Ureter (tissue), 1 donor: ENCODE results near the gene FBXO36. TPM values are rescaled to one million over a fixed set of nuclear protein-coding genes. Genes with fewer than 3 reads are reported as not detected.
"Not testable (repeated sequence)": the region's sequence is repeated elsewhere in the genome, so short reads cannot be mapped to it uniquely, and the experiment has no call there.

ENCODE experiments used
- DNase-seq: peaks from one replicate; pipeline ENCODE4 v3.0.0-alpha.2; 2020; ENCODE audit warnings: low spot score
- total RNA-seq: library from RNA; stranded (reverse); gene quantifications from one replicate; pipeline ENCODE4 v1.2.4, GENCODE V29; 2023
- donor health status: DM: yes; HTN: yes; CAD: no.

FBXO36 gene, protein sequence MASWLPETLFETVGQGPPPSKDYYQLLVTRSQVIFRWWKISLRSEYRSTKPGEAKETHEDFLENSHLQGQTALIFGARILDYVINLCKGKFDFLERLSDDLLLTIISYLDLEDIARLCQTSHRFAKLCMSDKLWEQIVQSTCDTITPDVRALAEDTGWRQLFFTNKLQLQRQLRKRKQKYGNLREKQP
- 3.4 TPM for total RNA-seq

DNA sequence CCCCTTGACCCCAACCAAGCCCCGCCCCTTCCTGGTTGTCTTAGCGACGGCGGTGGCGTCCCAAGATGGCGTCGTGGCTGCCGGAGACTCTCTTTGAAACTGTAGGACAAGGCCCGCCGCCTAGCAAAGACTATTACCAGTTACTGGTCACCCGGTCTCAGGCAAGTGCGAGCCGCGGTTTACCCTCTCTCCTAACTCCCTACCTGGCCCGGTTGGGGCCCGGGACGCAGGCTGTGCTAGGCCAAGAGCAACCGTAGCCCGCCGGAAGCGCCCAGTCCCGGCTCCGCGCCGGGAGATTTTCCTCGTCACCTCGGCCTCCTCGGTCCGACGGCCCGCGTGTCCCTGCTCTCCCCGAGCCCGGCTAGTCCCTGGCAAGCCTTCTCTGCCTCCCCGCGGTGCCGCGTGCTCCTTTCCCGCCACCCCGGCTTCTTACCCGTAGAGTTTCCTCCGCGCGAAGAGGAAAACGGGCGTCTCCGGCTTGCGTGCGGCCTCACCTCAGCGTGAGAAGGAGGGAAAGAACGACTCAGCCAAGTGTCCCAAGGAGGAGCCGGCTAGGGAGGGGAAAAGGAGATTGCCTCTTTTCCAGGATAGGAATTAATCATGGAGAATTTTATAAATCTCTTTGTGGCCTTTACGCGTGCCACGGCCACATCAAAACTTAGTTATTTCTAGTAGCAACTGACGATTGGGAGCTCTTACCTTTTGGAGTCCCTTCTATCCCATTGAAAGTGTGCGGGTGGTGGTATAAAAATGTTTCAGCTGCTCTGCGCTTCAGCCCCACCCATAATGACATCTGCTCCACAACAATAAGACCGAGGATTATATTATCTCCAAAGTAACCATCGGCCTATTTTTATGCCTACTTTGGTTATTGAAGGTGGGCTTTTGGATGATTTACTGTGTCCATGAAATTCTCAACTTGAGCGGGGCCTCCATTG is at the start of gene FBXO36:
FBXO36 (plus strand) TSS at position 55 of the 938 bp plus-strand sequence; CDS start at position 66, 11 bp downstream.
- DNase-seq = peak; percentile 52

DNA sequence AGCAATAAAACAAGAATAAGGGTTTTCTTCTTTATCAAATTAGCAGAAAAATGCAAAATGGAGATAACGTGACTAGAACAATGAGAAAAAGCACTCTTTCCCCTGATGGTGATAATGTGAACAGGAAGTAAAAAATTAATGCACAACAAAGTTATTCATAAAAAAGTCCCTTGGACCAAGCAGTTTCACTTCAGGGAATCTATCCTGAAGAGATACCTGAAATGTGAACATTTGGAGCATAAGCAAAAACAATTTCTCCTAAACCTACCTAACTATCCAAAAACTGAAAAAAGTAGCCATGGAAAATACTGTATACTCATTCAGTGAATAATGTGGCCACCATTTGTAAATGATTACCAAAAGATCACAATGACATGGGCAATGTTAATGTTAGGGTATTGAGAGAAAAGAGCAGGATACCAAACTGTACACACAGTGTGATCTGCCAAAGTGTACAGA is 49.2 kb upstream of the FBXO36 start:
- DNase-seq = no peak

- no peak for DNase-seq
Observed at GRCh38 chr2:229874647-229875046, 47.7 kb upstream of the FBXO36 start.

GRCh38 chr2:229875549-229875948 is 46.8 kb upstream of the FBXO36 start:
- no peak for DNase-seq

DNA sequence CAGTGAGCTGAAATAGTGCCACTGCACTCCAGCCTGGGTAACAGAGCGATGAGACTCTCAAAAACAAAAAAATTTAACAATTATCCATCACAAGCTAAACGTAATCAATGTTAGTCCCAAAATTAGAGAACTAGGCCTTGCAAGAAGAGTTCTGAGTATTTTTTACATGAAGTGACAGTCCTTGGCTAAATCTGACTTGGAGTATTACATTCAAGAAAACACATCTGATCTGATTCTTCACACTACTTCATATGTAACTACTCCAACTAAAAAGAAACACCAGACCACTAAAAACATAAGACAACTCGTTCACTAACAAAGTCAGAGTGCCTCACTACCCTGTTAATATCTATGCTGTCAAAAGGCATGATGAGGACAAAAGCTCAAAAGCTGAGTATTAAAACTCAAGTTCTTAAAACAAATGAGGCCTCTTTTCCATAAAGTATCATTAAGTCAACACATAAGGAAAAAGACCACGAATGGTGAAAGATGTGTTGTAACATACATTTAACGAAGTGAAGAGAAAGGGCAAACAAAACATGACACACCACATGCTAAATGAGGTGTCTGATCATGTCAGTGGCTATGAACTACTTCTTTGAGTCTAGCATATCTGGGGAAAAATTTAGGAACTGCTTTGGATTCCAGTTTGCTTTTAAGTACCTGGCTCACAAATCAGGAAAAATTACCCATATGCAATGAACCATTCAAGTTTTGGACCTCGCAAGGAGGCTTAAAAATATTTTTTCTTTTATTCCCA is 42.9 kb upstream of the FBXO36 start:
- DNase-seq = no peak

DNA sequence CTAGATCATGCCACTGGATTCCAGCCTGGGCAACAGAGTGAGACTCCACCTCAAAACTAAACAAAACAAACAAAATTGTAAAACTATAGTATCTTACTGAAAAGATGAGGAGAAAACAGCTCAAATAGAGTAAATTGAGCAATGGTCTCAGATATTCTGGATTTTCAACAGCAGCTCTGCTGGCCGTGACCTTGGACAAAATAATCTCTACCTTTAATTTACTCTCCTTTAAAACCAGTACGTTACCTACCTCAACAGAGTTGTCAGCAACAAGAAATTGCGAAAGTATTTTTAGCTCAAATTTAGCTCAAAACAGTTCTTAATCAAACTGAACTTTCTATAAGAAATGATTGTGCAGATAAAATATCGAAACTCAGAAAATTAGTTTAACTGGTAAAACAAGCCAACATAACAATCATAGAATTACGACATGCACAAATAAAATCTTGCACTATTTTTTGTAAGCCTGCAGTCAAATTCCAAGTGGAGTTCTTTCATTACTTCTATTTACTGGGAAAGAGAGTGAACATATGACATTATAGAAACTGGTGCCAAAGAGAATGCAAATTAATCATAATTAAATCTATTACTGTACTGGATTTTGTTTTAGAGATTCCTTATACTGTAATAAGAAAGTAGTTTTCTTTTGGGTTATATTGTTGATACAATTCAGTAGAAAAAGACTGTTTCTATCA is 41.3 kb upstream of the FBXO36 start:
- DNase-seq = no peak

DNA sequence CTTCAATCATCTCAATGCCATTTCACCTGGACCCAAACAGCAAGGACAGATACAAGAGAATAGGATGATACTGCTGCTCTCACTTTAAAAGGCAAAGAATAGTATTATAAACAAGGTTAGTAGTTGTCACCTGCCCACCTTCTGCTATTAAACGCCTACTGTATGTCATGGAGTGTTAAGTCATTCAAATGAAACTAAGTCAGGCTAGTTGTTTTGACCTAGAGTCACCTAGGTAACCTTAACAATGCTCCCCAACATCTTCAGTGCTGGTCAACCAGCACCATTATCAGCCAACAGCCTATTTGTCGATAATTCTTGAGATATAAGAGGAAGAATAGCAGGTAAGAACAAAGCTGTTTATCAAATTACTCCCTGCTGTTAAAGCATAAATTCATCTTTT is 39.7 kb upstream of the FBXO36 start:
- no peak for DNase-seq

DNA sequence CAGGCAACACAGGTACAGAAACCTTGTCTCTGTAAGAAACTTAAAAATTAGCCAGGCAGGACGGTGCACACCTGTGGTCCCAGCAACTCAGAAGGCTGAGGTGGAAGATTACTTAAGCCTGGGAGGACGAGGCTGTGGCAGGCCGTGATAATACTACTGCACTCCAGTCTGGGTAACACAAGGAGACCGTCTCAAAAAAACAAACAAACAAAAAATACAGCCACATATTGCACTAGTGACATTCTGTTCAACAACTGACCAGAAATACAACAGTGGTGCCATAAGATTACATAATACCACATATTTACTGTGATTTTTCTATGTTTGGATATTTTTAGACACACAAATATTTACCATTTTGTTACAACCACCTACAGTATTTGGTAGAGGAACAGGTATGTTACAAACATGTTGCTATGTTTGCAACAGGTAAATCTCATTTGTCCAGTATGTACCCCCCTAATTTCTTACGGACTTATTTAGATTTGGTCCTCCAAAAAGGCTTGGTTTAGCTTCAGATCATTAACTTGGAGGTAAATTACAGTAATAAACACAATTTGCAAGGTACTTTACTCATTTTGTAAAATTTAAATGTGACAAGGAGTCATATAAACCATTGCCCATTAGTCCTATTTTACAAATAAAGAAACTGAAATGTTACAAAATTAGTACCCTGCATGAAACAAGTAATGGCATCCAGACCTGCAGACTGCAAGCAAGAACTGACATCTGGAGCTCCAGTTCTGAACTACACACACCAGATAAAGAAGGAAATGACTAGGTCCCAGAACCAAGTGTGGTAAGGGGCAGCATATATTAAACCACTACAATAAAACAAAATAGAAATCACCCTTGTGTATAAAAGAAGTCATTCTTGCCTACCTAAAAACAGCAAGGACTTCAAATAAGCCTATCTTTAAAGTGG is 37.3 kb upstream of the FBXO36 start:
- DNase-seq = no peak

- no peak for DNase-seq
Observed at GRCh38 chr2:229887441-229887840, 34.9 kb upstream of the FBXO36 start.

GRCh38 chr2:229888031-229888430 is 34.3 kb upstream of the FBXO36 start:
- DNase-seq = no peak

- no peak for DNase-seq
Observed at GRCh38 chr2:229889023-229889422, 33.3 kb upstream of the FBXO36 start.

DNA sequence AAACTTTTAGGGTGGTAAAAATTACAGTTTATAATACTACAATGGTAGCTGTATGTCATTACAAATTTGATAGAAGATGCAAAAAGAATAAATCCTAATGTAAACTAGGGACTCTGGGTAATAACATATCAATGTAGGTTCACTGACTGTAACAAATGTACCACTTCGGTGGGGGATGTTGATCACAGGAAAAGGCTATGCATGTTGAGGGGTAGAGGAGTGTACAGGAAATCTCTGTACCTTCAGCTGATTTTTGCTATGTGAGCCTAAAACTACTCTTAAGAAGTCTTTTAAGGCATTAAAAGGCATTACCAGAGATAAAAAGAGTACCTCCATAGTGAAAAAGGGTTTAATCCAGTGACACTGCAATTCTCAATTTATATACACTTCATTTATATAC is 25.4 kb upstream of the FBXO36 start:
- DNase-seq = no peak

DNA sequence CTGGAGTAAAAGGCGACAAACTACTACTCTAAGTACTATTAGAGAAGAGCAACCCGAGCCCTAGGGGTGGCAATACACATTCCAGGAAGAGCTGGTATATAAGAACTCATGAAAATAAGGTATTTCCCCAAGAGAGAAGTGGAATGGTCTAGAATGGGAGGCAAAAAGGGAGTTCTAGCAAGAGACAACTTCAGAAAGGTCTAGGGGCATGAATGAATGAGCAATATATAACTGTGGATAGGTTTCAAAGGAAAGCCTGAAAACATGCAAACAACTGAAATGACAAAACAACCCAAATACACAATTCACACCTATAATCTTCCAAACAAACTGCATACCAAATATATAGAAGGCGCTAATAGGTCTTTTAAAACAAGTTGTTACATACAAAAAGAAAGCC is 22.7 kb upstream of the FBXO36 start:
- DNase-seq = no peak

DNA sequence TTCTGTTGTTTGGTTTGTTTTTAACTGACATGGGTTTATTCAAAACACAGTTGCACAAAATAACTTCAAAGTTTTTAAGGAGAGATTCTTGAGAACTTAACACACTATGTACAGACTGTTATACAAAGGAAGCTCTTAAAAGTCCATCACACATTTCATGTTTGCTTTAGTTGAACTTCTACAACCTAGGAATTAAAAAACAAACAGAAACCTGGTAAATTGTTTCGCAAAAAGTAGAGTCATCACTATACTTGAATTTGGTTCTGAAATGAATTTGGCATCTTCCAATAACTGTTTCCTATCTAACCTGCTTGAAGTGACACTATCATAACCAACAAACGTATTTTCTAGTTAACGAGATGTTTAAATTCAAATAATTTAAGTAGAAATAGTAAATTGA is 22.3 kb upstream of the FBXO36 start:
- DNase-seq = no peak

GRCh38 chr2:229900514-229900913 is 21.8 kb upstream of the FBXO36 start:
- DNase-seq = not testable (repeated sequence)

DNA sequence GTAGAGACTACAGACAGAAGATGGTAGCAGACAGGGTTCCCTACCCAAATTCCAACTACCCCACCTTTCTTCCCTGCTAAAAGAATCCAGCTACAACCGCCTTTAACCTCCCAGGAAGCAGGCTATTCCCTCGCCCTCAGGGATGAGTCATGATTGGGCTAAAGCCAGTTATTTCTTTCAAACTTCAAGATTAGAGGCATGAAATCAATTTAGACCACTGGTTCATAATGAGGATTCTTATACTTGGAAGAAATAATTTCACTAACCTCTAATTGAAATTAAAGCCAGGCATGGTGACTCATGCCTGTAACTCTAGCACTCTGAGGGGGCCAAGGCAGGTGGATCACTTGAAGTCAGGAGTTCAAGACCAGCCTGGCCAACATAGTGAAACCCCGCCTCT is 20.5 kb upstream of the FBXO36 start:
- no peak for DNase-seq

DNA sequence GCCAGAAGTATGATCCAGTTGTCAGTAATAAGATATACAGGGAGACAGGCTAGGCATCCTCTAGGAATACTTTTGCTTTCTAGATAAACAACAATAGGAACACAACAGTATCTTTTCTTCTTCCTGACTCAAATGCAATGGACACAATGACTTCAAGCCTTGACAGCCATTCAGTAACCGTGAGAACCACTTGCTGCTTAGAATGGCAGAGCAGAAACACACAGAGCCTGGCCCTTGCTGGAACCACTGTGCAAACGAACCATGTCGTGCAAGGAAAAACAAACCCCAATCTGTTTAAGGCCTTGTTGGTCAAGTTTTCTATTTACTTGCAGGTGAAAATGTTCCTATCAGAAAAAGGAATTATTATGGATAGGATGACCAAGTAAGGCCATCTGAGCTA is 19.3 kb upstream of the FBXO36 start:
- DNase-seq = no peak

DNA sequence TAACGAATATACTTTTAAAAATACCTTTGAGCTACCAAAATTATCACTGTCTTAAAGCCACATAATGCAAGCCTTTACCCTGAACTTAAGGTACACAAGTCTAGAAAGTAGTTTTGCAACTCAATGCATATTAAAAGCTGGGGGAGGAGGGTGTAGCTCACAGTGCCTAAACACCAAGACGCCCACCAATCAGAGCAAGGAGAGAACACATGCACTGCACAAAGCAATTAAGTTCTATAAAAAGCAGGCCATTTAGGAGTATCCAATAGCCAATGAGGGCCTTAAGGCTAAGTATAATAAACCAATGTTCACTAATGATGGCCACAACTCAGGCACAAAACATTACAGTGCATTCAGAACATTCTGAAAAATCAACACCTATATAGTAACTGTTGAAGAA is 16.7 kb upstream of the FBXO36 start:
- DNase-seq = no peak

- no peak for DNase-seq
Observed at GRCh38 chr2:229909090-229909489, 13.2 kb upstream of the FBXO36 start.

GRCh38 chr2:229910147-229910831 is 12.0 kb upstream of the FBXO36 start:
- DNase-seq = no peak
